Right ventricle myocardium superior (tissue), 1 donor: ENCODE measurements around the gene CAPS. TPM values are rescaled to one million over a fixed set of nuclear protein-coding genes. Genes with fewer than 3 reads are reported as not detected.

Experiments
- ATAC-seq: fragments of 200-7000 bp; cut with Tn5 transposase; one replicate; pipeline ENCODE4 v1.9.1; 2020; ENCODE audit warnings: mild to moderate bottlenecking; ENCODE audit not compliant: poor library complexity
- DNase-seq: peaks from one replicate; pipeline ENCODE4 v3.0.0-alpha.2; 2020
- intact Hi-C: fragments of 100-400 bp; cut with DNase I; formaldehyde crosslinking; loops from one replicate; pipeline ENCODE4 v1.11.2; 2022
- total RNA-seq: library from RNA; stranded (reverse); fragmentation: NEBNext Ultra II Directional; extraction: Animal tissue kit (Norgen Biotek cat#: 25700); gene quantifications from one replicate; pipeline ENCODE4 v1.2.1, GENCODE V29; 2021
- donor health status: DM: no; HTN: yes; CAD: no; lungs with severe emphysema.

CAPS gene
- total RNA-seq, 1 donor from 2014 or later, result 3.4 TPM

- ATAC-seq (peak; percentile 86), DNase-seq (peak; percentile 100)
- intact Hi-C loops, result no loop called here
These were observed 9.5 kb upstream of the CAPS start, which contains the start of gene VMAC for GRCh38 chr19:5904352-5905113. Gene VMAC, plus strand, starts transcription at chr19:5904872. Its CDS starts 19 bp downstream, at chr19:5904891.

GRCh38 chr19:5905114-5905778 lies 8.8 kb upstream of the CAPS start:
- intact Hi-C loops, result no loop called here
- no peak for ATAC-seq
- DNase-seq, result no peak

- ATAC-seq, result no peak
- DNase-seq, result no peak
- intact Hi-C loops, result no loop called here
These were observed 6.8 kb upstream of the CAPS start for GRCh38 chr19:5907241-5907640.

- no peak for ATAC-seq
- intact Hi-C loops, result no loop called here
- DNase-seq, result no peak
These were observed 5.1 kb upstream of the CAPS start for GRCh38 chr19:5908773-5909442.

GRCh38 chr19:5910638-5910907 lies 3.5 kb upstream of the CAPS start:
- ATAC-seq, result no peak
- intact Hi-C loops, result no loop called here
- no peak for DNase-seq

GRCh38 chr19:5911366-5911765 lies 2.7 kb upstream of the CAPS start:
- ATAC-seq (no peak), DNase-seq (no peak)
- intact Hi-C loops, result no loop called here

GRCh38 chr19:5914358-5914774 lies 312 bp downstream of the CAPS start:
- intact Hi-C loops, result no loop called here
- peak; percentile 5 for ATAC-seq
- DNase-seq, result no peak

- DNase-seq (no peak), ATAC-seq (peak; percentile 38)
- intact Hi-C loops, result no loop called here
These were observed 1.1 kb downstream of the CAPS start for GRCh38 chr19:5914946-5915781.

GRCh38 chr19:5915782-5916165 lies 1.7 kb downstream of the CAPS start:
- intact Hi-C loops, result no loop called here
- ATAC-seq (peak; percentile 6), DNase-seq (no peak)

GRCh38 chr19:5916181-5916708 lies 2.2 kb downstream of the CAPS start:
- intact Hi-C loops, result no loop called here
- ATAC-seq (peak; percentile 33), DNase-seq (no peak)

- intact Hi-C loops, result no loop called here
- ATAC-seq (no peak), DNase-seq (no peak)
These were observed 3.5 kb downstream of the CAPS start for GRCh38 chr19:5917431-5918107.

- DNase-seq (no peak), ATAC-seq (no peak)
- intact Hi-C loops, result no loop called here
These were observed 4.5 kb downstream of the CAPS start for GRCh38 chr19:5918463-5919079.

GRCh38 chr19:5921516-5922160 lies 7.6 kb downstream of the CAPS start:
- ATAC-seq, result no peak
- DNase-seq, result no peak
- intact Hi-C loops, result no loop called here

GRCh38 chr19:5922161-5922545 lies 8.1 kb downstream of the CAPS start:
- DNase-seq (no peak), ATAC-seq (no peak)
- intact Hi-C loops, result no loop called here

GRCh38 chr19:5923356-5923755 lies 9.3 kb downstream of the CAPS start:
- ATAC-seq (no peak), DNase-seq (peak; percentile 28)
- intact Hi-C loops, result no loop called here

GRCh38 chr19:5925830-5926427 lies 11.9 kb downstream of the CAPS start:
- intact Hi-C loops, result no loop called here
- DNase-seq, result no peak

More at GRCh38 chr19:5925830-5926427, 11.9 kb downstream of the CAPS start:
- ATAC-seq, result no peak
